ENCODE measurements around the gene TTC3.

DNA sequence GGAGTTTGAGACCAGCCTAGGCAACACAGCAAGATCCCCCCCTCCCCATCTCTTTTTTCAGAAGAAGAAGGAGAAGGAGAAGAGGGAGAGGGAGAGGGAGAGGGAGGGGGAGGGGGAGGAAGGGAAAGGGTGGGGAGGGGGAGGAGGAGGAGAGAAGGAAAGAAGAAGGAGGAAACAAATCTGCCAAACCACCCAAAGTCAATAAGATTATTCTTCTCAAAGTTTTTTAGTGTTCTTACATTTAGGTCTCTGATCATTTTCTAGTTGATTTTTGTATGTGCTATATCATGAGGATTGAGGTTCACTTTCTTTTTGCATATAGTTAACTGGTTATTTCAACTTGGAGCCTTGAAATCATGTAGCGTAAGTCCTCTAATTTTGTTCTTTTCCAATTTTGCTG is 137.7 kb downstream of the TTC3 start:
- TF ChIP-seq CTCF (IDR thresholded peaks at IDR 0.05) (no peak), FOXJ3 (CRISPR knock-in tag; IDR thresholded peaks at IDR 0.05; ENCODE audit: borderline replicate concordance) (no peak), USF2 (CRISPR knock-in tag; IDR thresholded peaks at IDR 0.05) (no peak), HMGXB4 (CRISPR knock-in tag; IDR thresholded peaks at IDR 0.05) (no peak)
- TF ChIP-seq, protein P1, sequence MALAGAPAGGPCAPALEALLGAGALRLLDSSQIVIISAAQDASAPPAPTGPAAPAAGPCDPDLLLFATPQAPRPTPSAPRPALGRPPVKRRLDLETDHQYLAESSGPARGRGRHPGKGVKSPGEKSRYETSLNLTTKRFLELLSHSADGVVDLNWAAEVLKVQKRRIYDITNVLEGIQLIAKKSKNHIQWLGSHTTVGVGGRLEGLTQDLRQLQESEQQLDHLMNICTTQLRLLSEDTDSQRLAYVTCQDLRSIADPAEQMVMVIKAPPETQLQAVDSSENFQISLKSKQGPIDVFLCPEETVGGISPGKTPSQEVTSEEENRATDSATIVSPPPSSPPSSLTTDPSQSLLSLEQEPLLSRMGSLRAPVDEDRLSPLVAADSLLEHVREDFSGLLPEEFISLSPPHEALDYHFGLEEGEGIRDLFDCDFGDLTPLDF (CRISPR knock-in tag; IDR thresholded peaks at IDR 0.05), result no peak

All from WTC11 (cell line).